Mesendoderm (in vitro differentiated cells): ENCODE results near the gene DISC1.

Source experiments
- DNase-seq: peaks from one replicate; pipeline ENCODE4 v3.0.0; 2013
- H2AK5ac ChIP-seq: 2 replicates; pipeline ENCODE4 v1.6.1; 2013; ENCODE audit warnings: low read length, inconsistent platforms
- H2BK120ac ChIP-seq: 2 replicates; pipeline ENCODE4 v1.6.1; 2013; ENCODE audit warnings: low read depth, mild to moderate bottlenecking, low read length, moderate library complexity, mixed read lengths
- H2BK15ac ChIP-seq: replicated peaks from 2 replicates; pipeline ENCODE4 v1.6.1; 2013; ENCODE audit warnings: low read depth, mild to moderate bottlenecking, moderate library complexity
- H2BK5ac ChIP-seq: 2 replicates; pipeline ENCODE4 v1.6.1; 2013; ENCODE audit warnings: low read length, inconsistent platforms
- H3K18ac ChIP-seq: 2 replicates; pipeline ENCODE4 v1.6.1; 2013; ENCODE audit warnings: mild to moderate bottlenecking, low read length, mixed read lengths
- H3K23ac ChIP-seq: one replicate; pipeline ENCODE4 v1.6.1; 2013; ENCODE audit warnings: low read length
- H3K27ac ChIP-seq: 2 replicates; pipeline ENCODE4 v1.5.1; 2013; ENCODE audit warnings: low read depth, mild to moderate bottlenecking, inconsistent platforms, low read length, moderate library complexity
- H3K27me3 ChIP-seq: 2 replicates; pipeline ENCODE4 v1.6.1; 2013; ENCODE audit warnings: low read length, control low read depth, mild to moderate bottlenecking, inconsistent platforms; ENCODE audit not compliant: insufficient read depth, poor library complexity
- H3K36me3 ChIP-seq: 2 replicates; pipeline ENCODE4 v1.6.1; 2013; ENCODE audit warnings: low read length, inconsistent platforms; ENCODE audit not compliant: control insufficient read depth, insufficient read depth
- H3K4ac ChIP-seq: one replicate; pipeline ENCODE4 v1.6.1; 2013; ENCODE audit warnings: low read depth, mild to moderate bottlenecking, low read length, moderate library complexity
- H3K4me1 ChIP-seq: 2 replicates; pipeline ENCODE4 v1.6.1; 2013; ENCODE audit warnings: low read depth, low read length, inconsistent platforms; ENCODE audit not compliant: control insufficient read depth
- H3K4me2 ChIP-seq: 2 replicates; pipeline ENCODE4 v1.6.1; 2013; ENCODE audit warnings: low read length
- H3K4me3 ChIP-seq: 2 replicates; pipeline ENCODE4 v1.5.1; 2013; ENCODE audit warnings: mild to moderate bottlenecking, low read length
- H3K56ac ChIP-seq: one replicate; pipeline ENCODE4 v1.6.1; 2013; ENCODE audit warnings: low read length
- H3K79me1 ChIP-seq: 2 replicates; pipeline ENCODE4 v1.6.1; 2013; ENCODE audit warnings: low read length, inconsistent platforms
- H3K79me2 ChIP-seq: 2 replicates; pipeline ENCODE4 v1.6.1; 2013; ENCODE audit warnings: mild to moderate bottlenecking, low read length; ENCODE audit not compliant: control insufficient read depth, insufficient read depth
- H3K9ac ChIP-seq: 2 replicates; pipeline ENCODE4 v1.6.1; 2013; ENCODE audit warnings: low read length, inconsistent platforms
- H4K5ac ChIP-seq: one replicate; pipeline ENCODE4 v1.6.1; 2013; ENCODE audit warnings: low read length
- H4K8ac ChIP-seq: one replicate; pipeline ENCODE4 v1.6.1; 2013; ENCODE audit warnings: low read depth, mild to moderate bottlenecking, control low read depth, low read length, moderate library complexity
- WGBS: extraction: QIAGEN DNeasy Blood & Tissue Kit; methylation state at CpG from one replicate; pipeline ENCODE4 v1.1.7; 2013; ENCODE audit warnings: low lambda C conversion rate, missing lambda C conversion rate; ENCODE audit not compliant: insufficient coverage; ENCODE audit errors: extremely low coverage; 5-methylcytosine and 5-hydroxymethylcytosine counted together

Gene DISC1

DNA sequence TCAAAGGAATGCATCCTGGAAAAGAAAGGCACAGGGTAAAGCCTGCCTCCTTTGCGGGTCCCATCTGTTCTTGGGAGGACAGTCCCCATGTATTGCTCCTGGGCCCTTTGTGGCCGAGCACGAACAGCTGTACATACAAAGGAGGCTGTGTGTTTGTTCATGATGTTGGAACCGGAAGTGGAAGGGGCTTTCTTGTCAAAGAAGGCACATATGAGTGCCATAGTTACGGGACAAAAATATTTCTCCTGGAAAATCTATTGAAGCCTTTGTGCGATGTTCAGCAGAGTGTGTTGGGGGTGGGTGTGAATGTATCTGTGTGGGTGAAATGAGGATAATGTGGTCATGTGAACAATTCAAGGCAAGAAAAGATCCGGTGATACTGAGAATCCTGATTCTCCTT, 297.6 kb downstream of the DISC1 start:
- Histone ChIP-seq H3K4me3 (no peak overlapping the region), H2BK120ac (no peak overlapping the region), H3K4me1 (peaks cover 5% of the 10 kb centered on the region), H3K79me2 (no peaks in the 10 kb centered on the region), H4K8ac (no peak overlapping the region), H3K56ac (no peak overlapping the region), H4K5ac (no peak overlapping the region), H2BK15ac (no peak overlapping the region), H3K4me2 (no peak overlapping the region), H3K36me3 (no peaks in the 10 kb centered on the region), H3K23ac (no peak overlapping the region), H3K27ac (no peak overlapping the region), H3K18ac (no peak overlapping the region), H3K4ac (no peak overlapping the region), H2AK5ac (no peak overlapping the region), H2BK5ac (no peak overlapping the region), H3K9ac (no peak overlapping the region), H3K27me3 (no peaks in the 10 kb centered on the region), H3K79me1 (no peaks in the 10 kb centered on the region)
- DNase-seq, result no peak
- no CpG with 5 or more reads among the region's 7 CpGs for WGBS

DNA sequence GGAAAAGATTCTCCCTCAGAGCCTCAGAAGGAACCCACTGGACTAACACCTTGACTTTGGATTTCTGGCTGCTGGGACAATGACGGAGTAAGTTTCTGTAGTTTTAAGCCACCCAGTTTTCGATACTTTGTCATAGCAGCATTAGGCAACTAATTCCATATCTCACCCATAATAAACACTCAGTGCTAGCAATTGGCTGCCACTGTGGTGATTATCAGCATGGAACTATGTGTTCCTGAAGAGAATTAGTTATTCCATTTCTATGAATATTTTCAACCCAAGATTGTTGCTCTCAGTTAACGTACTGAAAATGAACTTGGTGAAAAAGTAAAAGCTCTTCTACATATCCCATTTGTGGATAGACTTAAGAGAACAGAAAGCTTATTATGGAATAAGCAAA, 299.3 kb downstream of the DISC1 start:
- no peak overlapping the region for H3K56ac ChIP-seq
- no peaks in the 10 kb centered on the region for H3K79me2 ChIP-seq
- no peak overlapping the region for H3K4ac ChIP-seq
- no peak overlapping the region for H2AK5ac ChIP-seq
- H3K23ac ChIP-seq, result no peak overlapping the region
- no peak overlapping the region for H2BK120ac ChIP-seq
- peaks cover 8% of the 10 kb centered on the region for H3K4me1 ChIP-seq
- DNase-seq, result no peak
- H3K9ac ChIP-seq, result no peak overlapping the region
- no peak overlapping the region for H2BK5ac ChIP-seq
- H4K5ac ChIP-seq, result no peak overlapping the region
- H4K8ac ChIP-seq, result no peak overlapping the region
- H3K18ac ChIP-seq, result no peak overlapping the region
- H2BK15ac ChIP-seq, result no peak overlapping the region
- no peaks in the 10 kb centered on the region for H3K27me3 ChIP-seq
- no peak overlapping the region for H3K4me3 ChIP-seq
- H3K27ac ChIP-seq, result no peak overlapping the region
- no peaks in the 10 kb centered on the region for H3K79me1 ChIP-seq
- H3K4me2 ChIP-seq, result no peak overlapping the region
- no peaks in the 10 kb centered on the region for H3K36me3 ChIP-seq
- no CpG with 5 or more reads among the region's 3 CpGs for WGBS

DNA sequence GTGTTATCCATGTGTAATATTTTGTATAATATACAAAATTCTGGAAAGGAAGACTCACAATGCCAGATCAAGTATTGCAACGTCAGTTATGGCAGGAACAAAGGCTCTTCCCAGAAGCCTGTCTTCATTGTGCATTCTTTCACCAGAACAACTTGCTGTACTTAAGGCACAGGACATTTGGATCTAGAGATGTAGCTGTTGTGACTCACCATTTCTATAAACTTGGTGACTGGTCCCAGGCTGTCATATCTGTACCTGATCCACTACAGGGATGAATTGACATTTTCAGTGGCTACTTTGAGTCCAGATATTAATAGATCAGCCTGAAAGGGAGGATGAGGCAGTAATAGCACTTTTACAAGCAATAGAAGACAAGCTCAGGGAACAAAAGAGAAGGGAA, 299.8 kb downstream of the DISC1 start:
- peaks cover 8% of the 10 kb centered on the region for H3K4me1 ChIP-seq
- no peaks in the 10 kb centered on the region for H3K27me3 ChIP-seq
- H3K9ac ChIP-seq, result no peak overlapping the region
- no peak overlapping the region for H3K4me3 ChIP-seq
- H3K79me2 ChIP-seq, result no peaks in the 10 kb centered on the region
- no peak overlapping the region for H3K18ac ChIP-seq
- H4K5ac ChIP-seq, result no peak overlapping the region
- no peak overlapping the region for H3K4ac ChIP-seq
- no peak overlapping the region for H2BK15ac ChIP-seq
- no peak for DNase-seq
- H3K4me2 ChIP-seq, result no peak overlapping the region
- no peak overlapping the region for H4K8ac ChIP-seq
- H2BK120ac ChIP-seq, result no peak overlapping the region
- H3K56ac ChIP-seq, result no peak overlapping the region
- no peak overlapping the region for H3K23ac ChIP-seq
- WGBS, result no CpG with 5 or more reads among the region's 1 CpG
- H3K79me1 ChIP-seq, result no peaks in the 10 kb centered on the region
- no peak overlapping the region for H3K27ac ChIP-seq
- no peak overlapping the region for H2AK5ac ChIP-seq
- H2BK5ac ChIP-seq, result no peak overlapping the region
- no peaks in the 10 kb centered on the region for H3K36me3 ChIP-seq

DNA sequence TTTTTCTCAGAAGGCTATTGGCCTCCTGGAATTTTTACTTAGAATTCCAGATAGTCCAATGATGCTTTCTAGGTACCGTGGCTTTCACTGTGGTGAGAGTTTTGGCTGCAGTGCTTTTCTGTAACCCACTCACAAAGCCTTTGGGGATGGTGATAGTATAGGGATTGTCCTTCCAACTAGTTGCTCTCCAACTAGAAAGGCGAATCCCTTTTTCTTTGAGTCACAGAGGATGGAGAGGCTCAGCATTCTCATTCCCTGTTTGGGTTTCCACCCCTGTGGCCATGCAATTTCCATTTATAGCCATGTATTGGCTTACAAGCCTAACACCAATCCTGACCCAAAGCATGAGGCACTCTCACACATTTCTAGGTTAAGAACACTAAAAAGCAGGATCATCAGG, 300.3 kb downstream of the DISC1 start:
- Histone ChIP-seq H3K56ac (no peak overlapping the region), H3K9ac (no peak overlapping the region), H3K18ac (no peak overlapping the region), H2BK120ac (no peak overlapping the region), H3K4ac (no peak overlapping the region), H2AK5ac (no peak overlapping the region), H2BK5ac (no peak overlapping the region), H3K79me1 (no peaks in the 10 kb centered on the region), H3K27ac (no peak overlapping the region), H2BK15ac (no peak overlapping the region), H3K79me2 (no peaks in the 10 kb centered on the region), H3K23ac (no peak overlapping the region), H3K4me2 (no peak overlapping the region), H4K8ac (no peak overlapping the region), H3K36me3 (no peaks in the 10 kb centered on the region), H4K5ac (no peak overlapping the region), H3K4me3 (no peak overlapping the region), H3K4me1 (peaks cover 8% of the 10 kb centered on the region), H3K27me3 (no peaks in the 10 kb centered on the region)
- no peak for DNase-seq
- WGBS, result no CpG with 5 or more reads among the region's 2 CpGs

DNA sequence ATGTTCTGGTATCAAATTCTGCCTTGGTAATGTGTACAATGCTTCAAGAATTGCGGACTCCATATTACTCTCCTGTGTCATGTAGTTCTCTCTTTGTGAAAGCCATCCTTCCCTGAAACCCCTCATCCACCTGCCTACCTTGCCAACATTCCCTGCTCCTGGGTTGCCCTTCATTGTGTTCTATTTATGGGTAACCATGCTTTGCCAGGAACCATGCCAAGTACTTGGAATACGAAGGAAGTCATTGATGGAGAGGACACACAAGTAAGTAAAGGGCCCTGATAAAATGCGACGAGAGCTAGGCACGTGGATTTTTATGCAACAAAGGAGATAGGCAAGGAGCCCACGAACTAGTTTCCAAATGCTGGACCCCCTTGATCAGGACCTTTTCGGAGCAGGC, 300.8 kb downstream of the DISC1 start:
- H3K23ac ChIP-seq, result no peak overlapping the region
- peaks cover 8% of the 10 kb centered on the region for H3K4me1 ChIP-seq
- H3K4ac ChIP-seq, result no peak overlapping the region
- H2BK15ac ChIP-seq, result no peak overlapping the region
- H3K27me3 ChIP-seq, result no peaks in the 10 kb centered on the region
- H3K79me2 ChIP-seq, result no peaks in the 10 kb centered on the region
- no peak overlapping the region for H4K8ac ChIP-seq
- H3K56ac ChIP-seq, result no peak overlapping the region
- no peak overlapping the region for H4K5ac ChIP-seq
- H3K9ac ChIP-seq, result no peak overlapping the region
- H3K4me2 ChIP-seq, result no peak overlapping the region
- no peak overlapping the region for H3K18ac ChIP-seq
- H2BK5ac ChIP-seq, result no peak overlapping the region
- no peak overlapping the region for H3K4me3 ChIP-seq
- H3K27ac ChIP-seq, result no peak overlapping the region
- DNase-seq, result no peak
- no CpG with 5 or more reads among the region's 7 CpGs for WGBS
- no peaks in the 10 kb centered on the region for H3K36me3 ChIP-seq
- H2AK5ac ChIP-seq, result no peak overlapping the region
- H3K79me1 ChIP-seq, result no peaks in the 10 kb centered on the region
- H2BK120ac ChIP-seq, result no peak overlapping the region

DNA sequence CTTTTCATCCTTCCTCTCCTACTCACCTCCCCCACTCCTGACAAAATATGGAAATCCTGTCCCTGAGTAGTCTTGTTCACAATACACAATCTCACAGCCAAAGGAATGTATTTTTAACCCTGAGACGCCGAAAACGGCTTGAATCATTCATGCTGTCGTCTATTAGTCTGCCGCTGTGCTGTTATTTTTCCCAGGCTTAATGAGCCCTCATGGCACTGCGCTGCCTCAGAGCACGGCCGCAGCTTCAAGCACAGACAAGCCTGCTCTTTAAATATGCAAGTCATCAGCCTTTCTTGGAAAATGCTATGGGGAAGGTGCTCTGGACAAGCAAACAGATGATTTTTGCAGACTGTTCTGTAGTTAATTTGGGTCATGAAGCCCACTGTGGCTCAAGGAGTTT, 302.7 kb downstream of the DISC1 start:
- no peak overlapping the region for H3K4me3 ChIP-seq

More for the DNA sequence above, 302.7 kb downstream of the DISC1 start:
- Histone ChIP-seq H3K36me3 (no peaks in the 10 kb centered on the region), H2BK15ac (no peak overlapping the region), H3K9ac (peak overlapping the region; percentile 10), H2BK5ac (peak overlapping the region; percentile 16), H3K27me3 (no peaks in the 10 kb centered on the region), H3K79me1 (no peaks in the 10 kb centered on the region), H3K79me2 (no peaks in the 10 kb centered on the region), H4K5ac (no peak overlapping the region), H3K18ac (peak overlapping the region; percentile 1), H3K4ac (peak overlapping the region; percentile 37), H2BK120ac (no peak overlapping the region), H4K8ac (no peak overlapping the region), H3K4me2 (no peak overlapping the region), H3K4me1 (peaks cover 8% of the 10 kb centered on the region), H3K23ac (no peak overlapping the region), H3K56ac (peak overlapping the region; percentile 43), H3K27ac (no peak overlapping the region), H2AK5ac (no peak overlapping the region)
- no CpG with 5 or more reads among the region's 8 CpGs for WGBS
- DNase-seq, result peak; percentile 59
